GM11168 (cell line): Measurements from ENCODE around the gene POLR1B.
"Not testable (repeated sequence)": the region's sequence is repeated elsewhere in the genome, so short reads cannot be mapped to it uniquely, and the experiment has no call there.

ENCODE experiments used
- in situ Hi-C: fragments of 300-500 bp; cut with MboI; formaldehyde crosslinking; loops from one replicate; pipeline ENCODE4 v1.12.0; 2022; ENCODE audit warnings: low sequenced_read_pairs; ENCODE audit not compliant: unreplicated experiment

POLR1B gene

DNA sequence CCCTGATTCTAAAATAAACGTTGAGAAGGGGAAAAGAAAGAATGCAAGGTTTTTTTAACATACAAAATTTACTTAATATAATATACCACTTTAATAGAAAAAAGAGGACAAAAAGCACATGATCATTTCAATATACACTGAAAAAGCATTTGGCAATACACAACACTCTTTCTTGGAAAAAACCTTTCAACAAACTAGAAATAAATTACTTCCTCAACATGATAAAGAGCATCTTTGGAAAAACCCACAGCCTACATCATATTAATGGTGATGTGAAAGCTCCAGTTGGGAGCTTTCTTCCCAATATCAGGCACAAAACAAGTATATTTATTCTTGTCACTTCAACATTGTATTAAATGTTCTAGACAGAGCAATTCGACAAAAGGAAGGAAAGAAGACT is 3.0 kb upstream of the POLR1B start:
- in situ Hi-C loops, result no loop called here

DNA sequence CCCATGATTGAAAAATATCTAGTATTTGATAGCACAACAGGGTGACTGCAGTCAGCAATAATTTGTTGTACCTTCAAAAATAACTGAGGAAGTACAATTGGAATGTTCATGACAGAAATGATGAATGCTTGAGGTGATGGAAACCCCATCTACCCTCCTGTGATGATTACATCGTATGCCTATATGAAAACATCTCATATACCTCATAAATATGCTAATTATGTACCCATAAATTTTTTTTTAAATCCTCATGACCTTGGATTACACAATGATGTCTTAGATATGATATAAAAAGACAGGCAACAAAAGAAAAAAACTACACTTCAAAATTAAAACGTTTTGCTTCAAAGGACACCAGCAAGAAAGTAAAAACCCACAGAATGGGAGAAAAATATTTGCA is 1.4 kb upstream of the POLR1B start:
- in situ Hi-C loops, result no loop called here

GRCh38 chr2:112541315-112542122 is 746 bp upstream of the POLR1B start:
- in situ Hi-C loops, result no loop called here

DNA sequence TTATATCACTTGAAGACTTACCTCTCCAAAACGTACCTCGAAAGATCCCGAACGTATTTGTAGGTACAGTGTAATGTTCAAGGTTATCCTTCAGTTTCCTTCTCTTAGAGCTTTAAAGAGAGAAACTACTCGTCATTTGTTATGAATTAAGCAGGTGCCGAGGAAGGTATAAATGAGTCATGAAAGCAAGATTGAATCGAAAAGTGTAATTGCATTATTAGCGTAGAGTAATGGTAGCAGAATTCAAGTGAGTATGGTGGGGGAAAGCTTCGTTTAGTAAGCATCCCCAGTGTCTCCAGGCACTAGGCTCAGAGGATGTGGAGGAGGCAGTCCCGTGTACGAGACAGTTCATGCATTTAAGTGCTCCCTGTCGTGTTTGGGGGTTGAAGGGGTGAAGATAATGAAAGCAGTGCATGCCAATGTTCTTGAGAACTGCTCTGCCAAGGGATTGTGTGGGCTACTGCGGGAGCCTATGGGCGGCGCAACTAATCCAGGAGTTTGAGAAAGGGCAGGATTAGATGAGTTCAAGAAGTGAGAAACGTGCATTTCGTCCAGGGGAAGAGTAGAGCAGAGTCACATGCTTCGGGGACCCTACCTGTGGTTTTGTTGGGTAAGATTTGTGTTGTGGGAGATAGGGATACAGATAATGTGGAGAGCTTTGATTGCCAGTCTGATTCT is 858 bp downstream of the POLR1B start:
- in situ Hi-C loops, result no loop called here

- in situ Hi-C loops, result no loop called here
These were observed 5.1 kb downstream of the POLR1B start for GRCh38 chr2:112547333-112547732.

DNA sequence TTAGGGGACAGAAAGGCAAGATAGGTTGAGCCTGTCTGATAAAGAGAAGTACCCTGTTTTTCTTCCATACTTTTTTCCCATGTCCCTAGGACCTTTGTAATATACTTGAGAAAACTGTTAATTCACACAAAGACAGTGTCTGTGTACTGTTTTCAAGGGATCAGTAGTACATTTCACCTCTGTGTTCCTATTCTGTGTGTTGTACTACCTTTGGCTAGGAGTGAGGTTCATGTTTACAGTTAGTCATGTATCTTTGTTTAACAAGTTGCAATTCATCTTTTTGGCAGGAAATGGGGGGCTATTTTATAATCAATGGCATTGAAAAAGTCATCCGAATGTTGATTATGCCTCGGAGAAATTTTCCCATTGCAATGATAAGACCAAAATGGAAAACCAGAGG is 6.7 kb downstream of the POLR1B start:
- in situ Hi-C loops, result no loop called here

GRCh38 chr2:112566104-112566503 is 23.8 kb downstream of the POLR1B start:
- in situ Hi-C loops, result no loop called here

DNA sequence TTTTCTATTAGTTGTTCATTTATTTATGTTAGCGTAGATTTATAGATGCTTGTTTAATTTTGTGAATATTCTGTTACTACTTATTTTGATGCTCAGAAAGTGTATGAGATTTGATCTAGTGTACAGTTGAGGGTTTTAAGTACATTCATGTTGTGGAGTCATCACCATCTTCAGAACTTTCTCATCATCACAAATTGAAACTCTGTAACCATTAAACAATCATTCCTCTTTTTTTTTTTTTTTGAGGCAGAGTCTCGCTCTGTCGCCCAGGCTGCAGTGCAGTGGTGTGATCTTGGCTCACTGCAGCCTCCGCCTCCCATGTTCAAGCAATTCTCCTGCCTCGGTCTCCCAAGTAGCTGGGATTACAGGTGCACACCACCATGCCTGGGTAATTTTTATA is 24.2 kb downstream of the POLR1B start:
- in situ Hi-C loops, result not testable (repeated sequence)

DNA sequence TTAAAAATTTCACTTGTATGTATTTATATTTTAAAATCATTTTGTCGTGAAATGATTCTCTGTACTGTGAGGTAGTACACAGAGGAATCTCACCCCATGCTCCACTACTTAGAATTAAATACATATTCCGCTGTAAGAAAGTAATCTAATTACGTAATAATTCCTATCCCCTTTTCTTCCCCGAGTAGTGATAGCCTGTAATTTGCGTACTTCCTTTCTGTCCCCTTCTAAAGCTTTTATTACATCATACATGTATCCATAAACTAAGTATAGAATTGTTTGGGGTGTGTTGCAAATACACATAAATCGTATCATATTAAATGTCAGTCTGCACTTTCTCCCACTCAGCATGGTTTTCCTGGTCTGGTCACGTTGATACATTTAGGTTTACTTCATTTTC is 29.7 kb downstream of the POLR1B start:
- in situ Hi-C loops, result no loop called here

- in situ Hi-C loops, result no loop called here
These were observed 35.5 kb downstream of the POLR1B start for GRCh38 chr2:112577756-112578155.

DNA sequence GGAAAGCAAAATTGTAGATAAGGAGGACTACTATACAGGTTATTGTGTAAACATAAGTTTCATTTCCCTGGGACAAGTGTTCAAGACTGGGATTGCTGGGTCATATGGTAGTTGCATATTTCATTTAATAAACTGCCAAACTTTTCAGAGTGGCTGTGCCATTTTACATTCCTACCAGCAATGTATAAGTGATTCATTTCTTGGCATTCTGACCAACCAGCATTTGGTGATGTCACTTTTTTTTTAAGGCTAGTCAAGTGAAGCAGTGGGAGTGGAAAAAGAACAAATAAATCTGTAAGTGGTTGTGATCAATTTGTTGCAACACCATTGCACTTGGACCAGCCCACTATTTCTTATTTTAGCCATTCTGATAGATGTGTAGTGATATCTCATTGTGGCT is 37.0 kb downstream of the POLR1B start:
- in situ Hi-C loops, result no loop called here

GRCh38 chr2:112580084-112580483 is 37.8 kb downstream of the POLR1B start:
- in situ Hi-C loops, result no loop called here

DNA sequence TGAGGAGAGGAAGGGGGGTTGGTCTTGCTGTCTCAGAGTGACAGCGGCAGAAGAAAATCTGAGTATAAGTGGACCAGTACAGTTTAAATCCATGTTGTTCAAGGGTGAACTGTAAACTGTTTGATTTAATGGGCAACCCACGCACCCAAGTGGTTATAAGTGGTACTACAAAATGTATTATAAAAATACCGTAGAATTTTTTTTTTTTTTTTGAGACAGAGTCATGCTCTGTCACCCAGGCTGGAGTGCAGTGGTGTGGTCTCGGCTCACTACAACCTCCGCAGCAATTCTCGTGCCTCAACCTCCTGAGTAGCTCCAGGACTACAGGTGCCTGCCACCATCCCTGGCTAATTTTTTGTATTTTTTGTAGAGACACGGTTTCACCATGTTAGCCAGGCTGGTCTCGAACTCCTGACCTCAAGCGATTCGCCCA is 40.1 kb downstream of the POLR1B start:
- in situ Hi-C loops, result no loop called here

DNA sequence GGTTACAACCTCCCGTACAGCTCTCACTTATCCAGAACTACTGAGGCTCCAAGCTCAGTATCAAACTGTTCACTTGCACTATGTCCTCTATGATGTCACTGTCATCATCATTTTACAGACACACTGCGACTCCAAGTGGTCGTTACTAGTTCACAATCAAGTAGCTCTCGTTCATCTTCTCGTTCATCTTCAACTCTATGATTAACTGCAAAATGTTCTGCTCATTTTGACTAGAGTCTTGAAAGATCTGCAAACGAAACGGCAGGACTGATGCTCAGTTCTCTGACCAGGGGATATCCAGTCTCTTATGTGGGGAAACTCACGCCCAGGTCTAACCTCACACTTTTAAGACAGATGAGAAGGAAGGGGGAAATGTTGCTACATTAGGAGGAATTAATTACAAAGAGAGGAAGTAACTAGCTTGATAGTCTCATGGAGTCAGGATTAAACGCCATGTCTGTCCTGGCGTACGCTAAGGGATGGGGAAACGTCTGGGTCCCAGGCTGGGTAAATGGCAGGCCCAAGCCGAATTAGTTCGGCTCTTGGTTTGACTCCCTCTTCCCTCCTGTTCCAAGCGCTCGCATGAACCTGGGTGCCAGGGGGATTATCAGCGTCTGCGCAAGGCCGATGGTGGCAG is 41.4 kb downstream of the POLR1B start:
- in situ Hi-C loops, result no loop called here

DNA sequence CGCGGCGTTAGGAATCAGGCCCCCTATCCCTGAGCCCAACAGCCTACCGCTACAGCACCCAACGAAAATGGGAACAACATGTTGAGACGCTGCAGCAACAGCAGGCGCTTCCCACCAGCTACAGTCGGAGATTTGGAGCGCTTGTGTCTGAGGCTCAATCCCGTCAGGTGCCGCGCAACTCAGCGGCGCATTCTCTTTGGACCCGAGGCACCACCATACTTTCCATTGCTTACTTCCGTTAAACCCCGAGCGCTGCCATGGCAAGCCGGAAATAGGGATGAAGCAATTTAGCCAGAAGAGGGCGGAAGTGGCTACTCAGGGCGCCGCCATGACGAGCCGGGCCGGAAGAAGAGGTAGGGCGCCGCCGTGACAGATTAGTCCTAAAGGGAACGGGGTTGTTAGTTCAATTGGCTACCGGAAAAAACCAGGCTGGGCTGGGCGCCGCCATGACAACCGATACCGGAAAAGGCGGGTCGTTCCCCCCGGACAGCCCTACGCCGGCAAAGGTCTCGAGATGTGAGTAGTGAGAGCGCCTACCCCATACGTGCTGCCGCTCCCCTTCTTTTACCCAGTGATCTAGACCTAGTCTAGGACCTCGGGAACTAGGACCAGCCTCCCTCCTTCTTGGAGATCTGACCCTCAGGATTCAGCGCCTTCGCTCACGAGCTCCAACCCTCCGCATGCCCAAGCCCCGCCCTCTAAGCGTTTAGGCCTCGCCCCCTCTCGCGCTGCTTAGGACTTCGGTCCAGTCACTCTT is 42.0 kb downstream of the POLR1B start, which contains the start of gene CHCHD5:
Gene CHCHD5 (plus strand): TSS at position 476 of the 757 bp plus-strand sequence. CDS start 39 bp downstream, at position 515.
- in situ Hi-C loops, result no loop called here

DNA sequence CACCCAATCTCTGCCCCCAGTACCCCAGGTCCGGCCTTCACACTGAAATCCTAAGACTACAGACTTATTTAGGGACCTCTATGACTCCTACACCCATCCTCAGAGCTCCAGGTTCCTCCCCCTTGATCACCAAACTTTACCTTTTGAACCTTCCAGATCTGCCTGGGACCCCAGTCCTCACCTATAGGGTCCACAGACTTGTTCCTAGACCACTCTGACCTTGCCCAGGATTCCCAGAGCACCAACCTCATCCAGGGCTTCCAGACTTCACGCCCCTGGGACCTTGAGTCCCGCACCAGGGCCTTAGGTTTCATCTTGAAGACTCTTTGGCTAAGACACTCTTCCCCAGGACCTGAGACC is 42.6 kb downstream of the POLR1B start:
- in situ Hi-C loops, result no loop called here

DNA sequence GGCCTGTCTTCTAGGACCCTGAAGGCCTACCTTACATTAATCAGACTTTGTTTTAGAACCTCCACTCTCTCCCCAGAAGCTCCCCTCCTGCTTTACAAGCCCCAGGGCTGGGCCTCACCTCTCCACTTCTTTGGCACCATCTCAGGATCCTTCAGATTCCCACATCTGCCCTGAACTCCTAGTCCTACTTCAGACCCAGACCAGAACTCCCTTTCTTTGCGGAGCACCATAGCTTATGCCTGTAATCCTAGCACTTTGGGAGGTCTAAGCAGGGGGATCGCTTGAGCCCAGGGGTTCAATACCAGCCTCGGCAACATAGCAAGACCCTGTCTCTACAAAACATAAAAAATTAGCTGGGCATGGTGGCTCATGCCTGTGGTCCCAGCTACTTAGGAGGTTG is 43.1 kb downstream of the POLR1B start:
- in situ Hi-C loops, result no loop called here

- in situ Hi-C loops, result no loop called here
These were observed 43.7 kb downstream of the POLR1B start for GRCh38 chr2:112585873-112586464.

- in situ Hi-C loops, result no loop called here
These were observed 46.4 kb downstream of the POLR1B start for GRCh38 chr2:112588611-112589045.

DNA sequence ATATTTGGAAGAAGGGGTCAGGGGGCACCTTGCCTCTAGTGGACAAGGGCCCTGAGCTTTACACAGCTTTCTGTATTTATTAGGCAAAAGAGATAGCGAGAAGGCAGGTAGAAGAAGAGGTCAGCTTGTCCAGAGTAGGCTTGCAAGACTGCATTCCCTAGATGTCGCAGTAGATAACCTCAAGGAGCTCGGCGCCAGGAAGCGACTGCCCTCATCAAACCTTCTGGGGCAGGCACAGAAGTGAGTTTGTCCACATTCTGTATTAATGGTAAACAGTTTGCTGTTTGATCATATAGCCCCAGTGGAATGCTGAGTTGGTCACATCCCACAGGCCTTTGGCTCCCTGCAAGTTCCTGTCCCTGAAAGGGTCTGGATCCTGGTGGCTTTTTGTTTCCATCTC is 49.1 kb downstream of the POLR1B start:
- in situ Hi-C loops, result loop anchor here (10.0 kb wide), 1 partner anchor 133 kb away; the partner anchor contains the start of gene NT5DC4
